Measurements from ENCODE around the gene SLFN13. TPM values are rescaled to one million over a fixed set of nuclear protein-coding genes. Genes with fewer than 3 reads are reported as not detected.
A peak's percentile ranks its signal among the peaks of the same experiment; 100 is the strongest.
"Not testable (repeated sequence)": the region's sequence is repeated elsewhere in the genome, so short reads cannot be mapped to it uniquely, and the experiment has no call there.

The SLFN13 gene
- total and polyA plus RNA-seq, 5 donors from 2014 or later = 4.9 to 25.5 (median 5.2) TPM

GRCh38 chr17:35479271-35479670 lies 30.7 kb upstream of the SLFN13 start:
- Mint-ChIP-seq H3K27me3 (no peaks in the 10 kb centered on the region), H3K27ac (peak overlapping the region in 1 of 3 donors; percentile 22), H3K4me3 (no peak overlapping the region), H3K36me3 (peaks cover 71% of the 10 kb centered on the region), H3K9me3 (peaks cover 0 to 14% (median 8%) of the 10 kb centered on the region in 7 donors), H3K4me1 (peaks cover 24 to 51% (median 37%) of the 10 kb centered on the region in 4 donors)
- Histone ChIP-seq H3K36me3 (ENCODE audit: control insufficient read depth, insufficient read depth, low read length) (peaks cover 84% of the 10 kb centered on the region), H3K4me3 (ENCODE audit: low read depth, low read length) (no peak overlapping the region), H3K9me3 (ENCODE audit: control insufficient read depth in 2 of 2, low read length in 2 of 2) (peaks cover 0 to 9% of the 10 kb centered on the region in 2 experiments), H3K4me1 (ENCODE audit: control insufficient read depth, insufficient read depth, low read length, poor library complexity, severe bottlenecking) (no peaks in the 10 kb centered on the region), H3K27ac (ENCODE audit: insufficient read depth, low read length, poor library complexity, severe bottlenecking) (no peak overlapping the region), H3K27me3 (ENCODE audit: control insufficient read depth, insufficient read depth, low read length) (no peaks in the 10 kb centered on the region)
- ATAC-seq (ENCODE audit: low read depth in 2 of 2) (no peak), DNase-seq (no peak)

DNA sequence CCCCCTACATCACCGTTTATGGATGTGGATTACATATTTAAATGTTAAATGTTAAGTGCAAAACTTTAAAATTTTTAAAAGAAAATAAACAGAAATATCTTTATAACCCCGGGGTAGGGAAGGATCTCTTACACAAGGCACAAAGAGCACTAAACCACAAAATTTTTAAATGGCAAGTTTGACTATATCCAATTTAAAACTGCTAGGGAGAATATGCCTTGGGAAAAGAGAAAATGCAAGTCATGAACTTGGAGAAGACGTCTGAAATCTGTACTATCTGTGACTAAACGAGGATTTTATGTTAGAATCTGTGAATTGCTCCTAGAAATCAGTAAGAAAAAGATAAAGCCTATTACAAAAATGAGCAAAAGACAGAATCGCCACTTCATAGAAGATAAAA lies 28.7 kb upstream of the SLFN13 start:
- peaks cover 0 to 9% of the 10 kb centered on the region in 2 experiments for H3K9me3 ChIP-seq (ENCODE audit: control insufficient read depth in 2 of 2, low read length in 2 of 2)
- H3K36me3 ChIP-seq (ENCODE audit: control insufficient read depth, insufficient read depth, low read length) = peaks cover 69% of the 10 kb centered on the region
- H3K4me1 Mint-ChIP-seq = peaks cover 20 to 46% (median 32%) of the 10 kb centered on the region in 4 donors
- H3K4me1 ChIP-seq (ENCODE audit: control insufficient read depth, insufficient read depth, low read length, poor library complexity, severe bottlenecking) = no peaks in the 10 kb centered on the region
- no peak overlapping the region for H3K27ac ChIP-seq (ENCODE audit: insufficient read depth, low read length, poor library complexity, severe bottlenecking)
- no peak overlapping the region for H3K4me3 Mint-ChIP-seq
- ATAC-seq (ENCODE audit: low read depth in 2 of 2) (no peak), DNase-seq (no peak)
- H3K27ac Mint-ChIP-seq = no peak overlapping the region
- no peaks in the 10 kb centered on the region for H3K27me3 ChIP-seq (ENCODE audit: control insufficient read depth, insufficient read depth, low read length)
- peaks cover 0 to 25% (median 8%) of the 10 kb centered on the region in 7 donors for H3K9me3 Mint-ChIP-seq
- no peak overlapping the region for H3K4me3 ChIP-seq (ENCODE audit: low read depth, low read length)
- H3K27me3 Mint-ChIP-seq = no peaks in the 10 kb centered on the region
- H3K36me3 Mint-ChIP-seq = peaks cover 64% of the 10 kb centered on the region

- Mint-ChIP-seq H3K36me3 (peaks cover 65% of the 10 kb centered on the region), H3K9me3 (peaks cover 0 to 30% (median 8%) of the 10 kb centered on the region in 7 donors), H3K4me1 (peaks cover 22 to 43% (median 34%) of the 10 kb centered on the region in 4 donors), H3K4me3 (peak overlapping the region in 1 of 4 donors; percentile 68), H3K27ac (peak overlapping the region in 2 of 3 donors; percentile 68 to 77), H3K27me3 (no peaks in the 10 kb centered on the region)
- peaks cover 64% of the 10 kb centered on the region for H3K36me3 ChIP-seq (ENCODE audit: control insufficient read depth, insufficient read depth, low read length)
- peaks cover 0 to 9% of the 10 kb centered on the region in 2 experiments for H3K9me3 ChIP-seq (ENCODE audit: control insufficient read depth in 2 of 2, low read length in 2 of 2)
- DNase-seq = no peak
- H3K4me3 ChIP-seq (ENCODE audit: low read depth, low read length) = no peak overlapping the region
- no peak for ATAC-seq (ENCODE audit: low read depth in 2 of 2)
- no peaks in the 10 kb centered on the region for H3K4me1 ChIP-seq (ENCODE audit: control insufficient read depth, insufficient read depth, low read length, poor library complexity, severe bottlenecking)
- no peak overlapping the region for H3K27ac ChIP-seq (ENCODE audit: insufficient read depth, low read length, poor library complexity, severe bottlenecking)
- H3K27me3 ChIP-seq (ENCODE audit: control insufficient read depth, insufficient read depth, low read length) = no peaks in the 10 kb centered on the region
Observed at GRCh38 chr17:35476283-35476820, 27.8 kb upstream of the SLFN13 start.

- ATAC-seq (ENCODE audit: low read depth in 2 of 2) (no peak), DNase-seq (no peak)
- Mint-ChIP-seq H3K9me3 (peaks cover 0 to 19% (median 3%) of the 10 kb centered on the region in 7 donors), H3K4me1 (peaks cover 32 to 55% (median 42%) of the 10 kb centered on the region in 4 donors), H3K4me3 (peak overlapping the region; percentile 29 to 70 (median 64)), H3K27ac (peak overlapping the region; percentile 27 to 85 (median 67)), H3K27me3 (no peaks in the 10 kb centered on the region), H3K36me3 (peaks cover 38% of the 10 kb centered on the region)
- H3K4me3 ChIP-seq (ENCODE audit: low read depth, low read length) = peak overlapping the region; percentile 47
- H3K9me3 ChIP-seq (ENCODE audit: control insufficient read depth in 2 of 2, low read length in 2 of 2) = no peaks in the 10 kb centered on the region
- H3K4me1 ChIP-seq (ENCODE audit: control insufficient read depth, insufficient read depth, low read length, poor library complexity, severe bottlenecking) = peaks cover 22% of the 10 kb centered on the region
- no peaks in the 10 kb centered on the region for H3K27me3 ChIP-seq (ENCODE audit: control insufficient read depth, insufficient read depth, low read length)
- H3K36me3 ChIP-seq (ENCODE audit: control insufficient read depth, insufficient read depth, low read length) = no peaks in the 10 kb centered on the region
- H3K27ac ChIP-seq (ENCODE audit: insufficient read depth, low read length, poor library complexity, severe bottlenecking) = peak overlapping the region; percentile 45
Observed at GRCh38 chr17:35468475-35468874, 19.9 kb upstream of the SLFN13 start.

GRCh38 chr17:35467824-35468223 lies 19.3 kb upstream of the SLFN13 start:
- Mint-ChIP-seq H3K4me1 (peaks cover 32 to 51% (median 44%) of the 10 kb centered on the region in 4 donors), H3K4me3 (peak overlapping the region; percentile 60 to 82 (median 70)), H3K27me3 (no peaks in the 10 kb centered on the region), H3K9me3 (peaks cover 0 to 13% (median 3%) of the 10 kb centered on the region in 7 donors), H3K27ac (peak overlapping the region; percentile 8 to 85 (median 67)), H3K36me3 (peaks cover 40% of the 10 kb centered on the region)
- Histone ChIP-seq H3K4me3 (ENCODE audit: low read depth, low read length) (peak overlapping the region; percentile 47), H3K27me3 (ENCODE audit: control insufficient read depth, insufficient read depth, low read length) (no peaks in the 10 kb centered on the region), H3K4me1 (ENCODE audit: control insufficient read depth, insufficient read depth, low read length, poor library complexity, severe bottlenecking) (peaks cover 22% of the 10 kb centered on the region), H3K36me3 (ENCODE audit: control insufficient read depth, insufficient read depth, low read length) (no peaks in the 10 kb centered on the region), H3K9me3 (ENCODE audit: control insufficient read depth in 2 of 2, low read length in 2 of 2) (no peaks in the 10 kb centered on the region), H3K27ac (ENCODE audit: insufficient read depth, low read length, poor library complexity, severe bottlenecking) (peak overlapping the region; percentile 45)
- ATAC-seq (ENCODE audit: low read depth in 2 of 2) = peak; percentile 67 to 89
- peak in 2 of 3 donors; percentile 30 to 80 for DNase-seq

DNA sequence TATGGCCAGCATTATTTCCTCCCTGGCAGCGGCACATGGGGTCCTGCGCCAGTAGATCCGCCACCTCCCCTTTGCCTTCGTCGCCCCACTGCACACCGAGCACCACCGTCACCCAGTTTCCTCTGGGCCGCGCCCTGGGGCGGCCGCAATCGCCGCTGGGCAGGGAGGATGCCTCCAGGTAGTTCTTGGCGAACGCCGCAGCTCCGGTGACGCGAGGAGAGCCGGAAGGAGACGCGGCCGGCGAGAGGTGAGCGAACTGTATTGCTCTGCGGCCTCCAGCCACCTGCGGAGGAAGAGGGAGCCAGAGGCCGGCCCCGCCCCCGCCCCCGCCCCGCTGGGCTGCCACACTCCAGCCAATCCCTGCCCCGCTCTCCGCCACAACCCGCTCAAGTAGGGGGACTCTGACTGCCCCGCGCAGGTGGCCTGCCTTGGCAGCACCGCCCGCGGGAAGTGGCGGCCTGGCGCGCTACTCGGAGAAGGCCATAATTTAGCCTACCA lies 11.8 kb upstream of the SLFN13 start:
- Mint-ChIP-seq H3K27ac (peak overlapping the region; percentile 46 to 89 (median 86)), H3K4me1 (peaks cover 21 to 36% (median 34%) of the 10 kb centered on the region in 4 donors), H3K27me3 (no peaks in the 10 kb centered on the region), H3K9me3 (peaks cover 0 to 12% (median 5%) of the 10 kb centered on the region in 7 donors), H3K4me3 (peak overlapping the region; percentile 71 to 88 (median 84)), H3K36me3 (peaks cover 22% of the 10 kb centered on the region)
- H3K36me3 ChIP-seq (ENCODE audit: control insufficient read depth, insufficient read depth, low read length) = no peaks in the 10 kb centered on the region
- peak overlapping the region; percentile 65 for H3K27ac ChIP-seq (ENCODE audit: insufficient read depth, low read length, poor library complexity, severe bottlenecking)
- peak overlapping the region; percentile 57 for H3K4me3 ChIP-seq (ENCODE audit: low read depth, low read length)
- H3K27me3 ChIP-seq (ENCODE audit: control insufficient read depth, insufficient read depth, low read length) = no peaks in the 10 kb centered on the region
- ATAC-seq (ENCODE audit: low read depth in 2 of 2) = peak; percentile 80 to 89
- peak; percentile 59 to 78 (median 76) for DNase-seq
- H3K9me3 ChIP-seq (ENCODE audit: control insufficient read depth in 2 of 2, low read length in 2 of 2) = no peaks in the 10 kb centered on the region
- no peaks in the 10 kb centered on the region for H3K4me1 ChIP-seq (ENCODE audit: control insufficient read depth, insufficient read depth, low read length, poor library complexity, severe bottlenecking)

GRCh38 chr17:35454035-35454434 lies 5.5 kb upstream of the SLFN13 start:
- not testable (repeated sequence) for H3K27me3 Mint-ChIP-seq; H3K4me3 Mint-ChIP-seq; H3K27ac ChIP-seq (ENCODE audit: insufficient read depth, low read length, poor library complexity, severe bottlenecking); DNase-seq; H3K4me3 ChIP-seq (ENCODE audit: low read depth, low read length); H3K36me3 ChIP-seq (ENCODE audit: control insufficient read depth, insufficient read depth, low read length); H3K9me3 ChIP-seq (ENCODE audit: control insufficient read depth in 2 of 2, low read length in 2 of 2); H3K36me3 Mint-ChIP-seq; H3K27me3 ChIP-seq (ENCODE audit: control insufficient read depth, insufficient read depth, low read length); H3K4me1 ChIP-seq (ENCODE audit: control insufficient read depth, insufficient read depth, low read length, poor library complexity, severe bottlenecking); ATAC-seq (ENCODE audit: low read depth in 2 of 2)
- peaks cover 0 to 19% (median 9%) of the 10 kb centered on the region in 4 donors for H3K4me1 Mint-ChIP-seq
- peaks cover 0 to 12% (median 5%) of the 10 kb centered on the region in 7 donors for H3K9me3 Mint-ChIP-seq
- H3K27ac Mint-ChIP-seq = peak overlapping the region in 1 of 3 donors; percentile 77

Measured in CD4-positive, CD25-positive, alpha-beta regulatory T cell (primary cell).